HG03521 (cell line): ENCODE data around the gene KLHL6.
"Not testable (repeated sequence)": the region's sequence is repeated elsewhere in the genome, so short reads cannot be mapped to it uniquely, and the experiment has no call there.

ENCODE experiments used
- ATAC-seq: cut with Tn5 transposase; IDR thresholded peaks from one replicate; pipeline ENCODE4 v1.9.1; 2021; ENCODE audit warnings: mild to moderate bottlenecking, moderate library complexity; ENCODE audit not compliant: unreplicated experiment

Gene KLHL6

GRCh38 chr3:183455089-183455488 is 100.4 kb downstream of the KLHL6 start:
- no peak for ATAC-seq

- no peak for ATAC-seq
Measured at GRCh38 chr3:183454064-183454463, 101.4 kb downstream of the KLHL6 start.

- ATAC-seq: no peak
Measured at GRCh38 chr3:183449791-183450190, 105.7 kb downstream of the KLHL6 start.

GRCh38 chr3:183449391-183449790 is 106.1 kb downstream of the KLHL6 start:
- no peak for ATAC-seq

DNA sequence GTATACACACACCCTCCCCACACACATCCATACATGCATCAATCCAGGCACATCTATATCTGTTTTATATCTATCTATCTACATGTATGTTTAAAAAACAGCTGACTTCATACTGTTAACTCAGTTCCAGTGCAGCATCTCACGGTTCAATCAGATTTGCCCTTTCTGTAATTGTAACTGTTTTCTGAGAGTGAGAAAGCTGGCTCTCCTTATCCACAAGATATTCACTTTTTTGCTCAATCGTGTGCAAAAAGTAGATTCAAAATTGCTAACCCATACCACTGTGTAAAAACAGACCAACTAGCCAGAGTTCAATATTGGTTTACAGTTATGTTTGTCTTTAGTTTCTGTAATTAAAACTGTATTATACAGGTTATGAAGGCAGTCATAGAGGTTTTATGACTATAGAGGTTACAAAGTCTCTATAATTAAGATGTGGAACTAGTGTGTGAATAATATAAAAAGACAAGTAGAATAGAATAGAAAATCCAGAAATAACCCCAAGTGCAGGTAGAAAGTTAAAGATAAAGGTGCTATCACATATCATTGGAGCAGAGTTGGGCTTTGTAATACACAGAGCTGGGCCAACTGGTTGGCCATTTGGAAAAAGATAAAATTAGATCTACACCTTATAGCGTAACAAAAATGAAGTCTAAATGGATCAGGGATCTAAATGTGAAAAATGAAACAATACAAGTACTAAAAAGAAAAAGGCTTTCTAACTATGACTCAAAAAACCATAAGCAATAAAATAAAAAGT is 107.0 kb downstream of the KLHL6 start:
- ATAC-seq: no peak

GRCh38 chr3:183447206-183448001 is 108.1 kb downstream of the KLHL6 start:
- peak; percentile 70 for ATAC-seq

DNA sequence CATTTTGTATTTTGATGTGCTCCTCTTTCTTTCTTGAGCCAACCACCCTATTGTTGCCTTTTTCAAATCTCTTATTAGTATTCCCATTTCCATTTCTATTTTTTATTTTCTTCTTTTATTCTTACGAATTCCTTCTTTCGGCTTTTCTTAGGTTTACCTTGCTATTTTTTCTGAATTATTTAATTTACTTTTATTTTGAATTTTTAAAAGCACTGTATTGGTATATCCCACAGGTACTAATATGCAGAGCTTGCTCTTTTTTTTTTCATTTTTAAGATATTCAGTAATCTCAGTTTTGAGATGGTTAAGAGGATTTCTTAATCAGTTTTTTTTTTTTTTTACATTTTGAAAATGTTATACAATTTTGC is 108.7 kb downstream of the KLHL6 start:
- no peak for ATAC-seq

DNA sequence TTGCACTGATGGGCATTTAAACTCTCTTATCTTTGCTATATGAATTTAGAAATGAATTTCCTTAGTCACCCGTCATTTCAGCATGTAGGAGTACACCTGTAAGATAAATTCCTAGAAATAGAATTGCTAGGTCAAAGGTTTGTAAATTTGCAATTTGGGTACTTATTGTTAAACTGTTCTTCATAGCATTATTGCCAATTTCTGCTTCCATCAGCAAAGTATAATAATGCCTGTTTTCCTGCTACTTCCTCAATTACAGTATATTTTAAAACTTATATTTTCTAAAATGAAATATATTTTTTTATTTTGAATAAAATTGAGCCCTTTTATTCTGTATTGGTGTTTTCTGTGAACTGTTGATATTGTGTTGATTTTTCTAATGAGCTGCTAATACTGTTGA is 110.8 kb downstream of the KLHL6 start:
- ATAC-seq: no peak

GRCh38 chr3:183443395-183444385 is 111.8 kb downstream of the KLHL6 start:
- ATAC-seq: no peak

GRCh38 chr3:183442994-183443393 is 112.5 kb downstream of the KLHL6 start:
- no peak for ATAC-seq

DNA sequence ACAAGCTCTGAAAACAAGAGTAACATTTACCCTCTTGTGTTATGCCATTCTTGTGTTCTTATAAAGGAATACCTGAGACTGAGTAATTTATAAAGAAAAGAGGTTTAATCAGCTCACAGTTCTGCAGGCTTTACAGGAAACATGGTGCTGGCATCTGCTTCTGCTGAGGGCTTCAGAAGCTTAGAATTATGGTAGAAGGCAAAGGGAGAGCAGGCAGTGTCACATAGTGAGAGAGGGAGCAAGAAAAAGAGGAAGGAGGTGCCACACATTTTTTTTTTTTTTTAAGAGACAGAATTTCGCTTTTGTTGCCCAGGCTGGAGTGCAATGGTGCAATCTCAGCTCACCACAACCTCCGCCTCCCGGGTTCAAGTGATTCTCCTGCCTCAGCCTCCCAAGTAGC is 115.0 kb downstream of the KLHL6 start:
- not testable (repeated sequence) for ATAC-seq

- no peak for ATAC-seq
Measured at GRCh38 chr3:183439515-183439914, 116.0 kb downstream of the KLHL6 start.

DNA sequence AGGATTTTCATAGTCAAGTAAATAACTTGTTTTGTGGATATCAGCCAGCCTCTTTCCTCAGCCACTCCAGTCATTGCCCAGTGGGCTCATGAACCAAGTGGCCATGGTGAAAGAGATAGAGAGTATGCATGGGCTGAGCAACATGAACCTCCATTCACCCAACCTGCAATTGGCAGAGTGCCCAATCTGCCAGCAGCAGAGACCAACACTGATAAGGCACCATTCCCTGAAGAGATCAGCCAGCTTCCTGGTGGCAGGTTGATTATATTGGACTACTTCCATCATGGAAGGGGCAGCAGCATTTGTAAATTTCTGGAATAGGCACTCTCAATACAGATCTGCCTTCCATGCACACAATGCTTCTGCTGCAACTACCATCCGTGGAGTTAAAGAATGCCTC is 116.8 kb downstream of the KLHL6 start:
- ATAC-seq: no peak

DNA sequence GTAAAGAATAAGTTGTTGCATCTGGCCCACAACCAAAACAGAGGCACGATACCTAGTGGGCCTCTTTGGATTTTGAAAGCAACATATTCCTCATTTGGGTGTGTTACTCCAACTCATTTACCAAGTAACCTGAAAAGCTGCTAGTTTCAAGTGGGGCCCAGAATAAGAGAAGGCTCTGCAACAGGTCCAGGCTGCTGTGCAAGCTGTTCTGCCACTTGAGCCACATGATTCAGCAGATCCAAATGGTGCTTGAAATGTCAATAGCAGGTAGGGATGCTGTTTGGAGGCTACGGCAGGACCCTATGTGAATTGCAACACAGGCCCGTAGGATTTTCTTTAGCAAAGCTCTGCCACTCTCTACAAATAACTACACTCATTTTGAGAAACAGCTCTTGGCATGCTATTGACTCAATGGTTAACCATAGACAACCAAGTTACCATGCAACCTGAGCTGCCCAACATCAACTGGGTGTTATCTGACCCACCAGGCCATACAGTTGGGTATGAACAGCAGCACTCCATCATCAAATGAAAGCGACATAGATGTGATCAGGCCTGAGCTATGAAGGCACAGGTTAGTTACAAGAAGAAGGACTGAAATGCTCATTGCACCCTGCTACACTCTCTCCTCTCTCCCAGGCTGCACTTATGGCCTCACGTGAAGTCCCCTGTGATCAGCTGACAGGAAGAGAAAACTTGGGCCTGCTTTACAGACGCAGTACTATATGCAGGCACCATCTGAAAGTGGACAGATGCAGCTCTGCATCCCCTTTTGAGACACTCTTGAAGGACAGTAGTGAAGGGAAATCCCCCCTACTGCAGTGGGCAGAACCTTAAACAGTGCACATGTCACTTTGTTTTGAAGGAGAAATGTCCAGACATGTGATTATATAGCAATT is 117.6 kb downstream of the KLHL6 start:
- no peak for ATAC-seq
